CD4-positive, CD25-positive, alpha-beta regulatory T cell (primary cell): ENCODE data around the gene CANX. TPM values are rescaled to one million over a fixed set of nuclear protein-coding genes. Genes with fewer than 3 reads are reported as not detected.

Experiments used
- ATAC-seq, 2 donors: fragments of 150-1000 bp; cut with Tn5 transposase; one replicate each; pipeline ENCODE4 v1.10.0; 2021; ENCODE audit warnings: low read depth in 2 of 2, moderate number of reproducible peaks in 2 of 2, moderate library complexity in 1 of 2
- DNase-seq, 3 donors: peaks; one replicate each; pipeline versions ENCODE4 v3.0.0 to v3.0.0-alpha.2; 2012 to 2022; ENCODE audit warnings: mixed read lengths in 1 of 3
- H3K27ac ChIP-seq: one replicate; pipeline ENCODE4 v1.7.0; 2013; ENCODE audit warnings: mild to moderate bottlenecking, low read length; ENCODE audit not compliant: insufficient read depth, poor library complexity, severe bottlenecking
- H3K27me3 ChIP-seq: one replicate; pipeline ENCODE4 v1.7.0; 2013; ENCODE audit warnings: low read length; ENCODE audit not compliant: control insufficient read depth, insufficient read depth
- H3K36me3 ChIP-seq: one replicate; pipeline ENCODE4 v1.7.0; 2013; ENCODE audit warnings: mild to moderate bottlenecking, low read length, moderate library complexity; ENCODE audit not compliant: control insufficient read depth, insufficient read depth
- H3K4me1 ChIP-seq: 2 replicates; pipeline ENCODE4 v1.7.0; 2013; ENCODE audit warnings: mild to moderate bottlenecking, low read length; ENCODE audit not compliant: insufficient read depth, control insufficient read depth, poor library complexity, severe bottlenecking
- H3K4me3 ChIP-seq: one replicate; pipeline ENCODE4 v1.7.0; 2013; ENCODE audit warnings: low read depth, mild to moderate bottlenecking, low read length, moderate library complexity
- H3K9me3 ChIP-seq, 2 experiments: 1 replicate in 1 of 2; 2 replicates in 1 of 2; pipeline ENCODE4 v1.7.0; 2013; ENCODE audit warnings: low read length in 2 of 2, mild to moderate bottlenecking in 1 of 2, moderate library complexity in 1 of 2; ENCODE audit not compliant: control insufficient read depth in 2 of 2
- H3K27ac Mint-ChIP-seq, 3 donors: one replicate each; pipeline ENCODE4 v1.8.0; 2020 to 2022; ENCODE audit warnings: mild to moderate bottlenecking in 3 of 3, mixed read lengths in 3 of 3, moderate library complexity in 2 of 3
- H3K27me3 Mint-ChIP-seq: one replicate; pipeline ENCODE4 v1.8.0; 2022; ENCODE audit warnings: mild to moderate bottlenecking, mixed read lengths
- H3K36me3 Mint-ChIP-seq: one replicate; pipeline ENCODE4 v1.8.0; 2020; ENCODE audit warnings: mixed read lengths
- H3K4me1 Mint-ChIP-seq, 4 donors: one replicate each; pipeline ENCODE4 v1.8.0; 2020 to 2022; ENCODE audit warnings: mixed read lengths in 4 of 4, mild to moderate bottlenecking in 1 of 4
- H3K4me3 Mint-ChIP-seq, 4 donors: one replicate each; pipeline ENCODE4 v1.8.0; 2020 to 2022; ENCODE audit warnings: mild to moderate bottlenecking in 4 of 4, mixed read lengths in 4 of 4, moderate library complexity in 3 of 4
- H3K9me3 Mint-ChIP-seq, 7 donors: one replicate each; pipeline ENCODE4 v1.8.0; 2020 to 2022; ENCODE audit warnings: mixed read lengths in 7 of 7, mild to moderate bottlenecking in 3 of 7, moderate library complexity in 2 of 7
- polyA plus RNA-seq, 4 donors: library from polyadenylated mRNA; unstranded; fragments of 300-500 nt; fragmentation: Illumina TruSeq; gene quantifications; one replicate each; pipeline ENCODE4 v1.2.3, GENCODE V29; 2021
- total RNA-seq: library from RNA; stranded (reverse); gene quantifications from one replicate; pipeline ENCODE4 v1.2.3, GENCODE V29; 2022

CANX gene
- total and polyA plus RNA-seq, 5 donors from 2014 or later = 180 to 205 (median 196) TPM

DNA sequence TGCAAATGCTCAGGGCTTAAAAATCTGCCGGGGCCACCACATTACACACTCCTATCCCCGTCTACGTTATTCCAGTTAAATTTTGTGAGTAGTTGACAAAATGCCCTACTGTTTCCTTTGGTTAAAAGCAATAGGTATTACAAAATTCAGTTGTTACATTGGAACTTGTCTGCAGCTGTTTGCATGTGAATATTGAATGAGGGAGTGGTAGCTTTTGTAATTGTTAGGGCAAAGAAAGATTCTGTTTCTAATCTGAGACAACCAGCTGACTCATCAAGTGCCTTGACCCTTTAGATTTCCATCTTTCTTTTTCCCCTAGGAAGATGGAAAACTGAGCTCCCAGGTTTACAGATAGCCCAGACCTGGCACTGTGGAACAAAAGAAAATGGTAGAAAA, 64.0 kb downstream of the CANX start:
- Histone ChIP-seq H3K36me3 (peaks cover 34% of the 10 kb centered on the region), H3K4me1 (peaks cover 47% of the 10 kb centered on the region), H3K4me3 (no peak overlapping the region), H3K27me3 (no peaks in the 10 kb centered on the region), H3K27ac (peak overlapping the region; percentile 48), H3K9me3 (no peaks in the 10 kb centered on the region)
- Mint-ChIP-seq H3K27me3 (no peaks in the 10 kb centered on the region), H3K9me3 (no peaks in the 10 kb centered on the region), H3K36me3 (peaks cover 12% of the 10 kb centered on the region), H3K4me1 (peaks cover 29 to 70% (median 53%) of the 10 kb centered on the region in 4 donors), H3K27ac (peak overlapping the region in 2 of 3 donors; percentile 63 to 82), H3K4me3 (no peak overlapping the region)
- no peak for ATAC-seq
- no peak for DNase-seq

DNA sequence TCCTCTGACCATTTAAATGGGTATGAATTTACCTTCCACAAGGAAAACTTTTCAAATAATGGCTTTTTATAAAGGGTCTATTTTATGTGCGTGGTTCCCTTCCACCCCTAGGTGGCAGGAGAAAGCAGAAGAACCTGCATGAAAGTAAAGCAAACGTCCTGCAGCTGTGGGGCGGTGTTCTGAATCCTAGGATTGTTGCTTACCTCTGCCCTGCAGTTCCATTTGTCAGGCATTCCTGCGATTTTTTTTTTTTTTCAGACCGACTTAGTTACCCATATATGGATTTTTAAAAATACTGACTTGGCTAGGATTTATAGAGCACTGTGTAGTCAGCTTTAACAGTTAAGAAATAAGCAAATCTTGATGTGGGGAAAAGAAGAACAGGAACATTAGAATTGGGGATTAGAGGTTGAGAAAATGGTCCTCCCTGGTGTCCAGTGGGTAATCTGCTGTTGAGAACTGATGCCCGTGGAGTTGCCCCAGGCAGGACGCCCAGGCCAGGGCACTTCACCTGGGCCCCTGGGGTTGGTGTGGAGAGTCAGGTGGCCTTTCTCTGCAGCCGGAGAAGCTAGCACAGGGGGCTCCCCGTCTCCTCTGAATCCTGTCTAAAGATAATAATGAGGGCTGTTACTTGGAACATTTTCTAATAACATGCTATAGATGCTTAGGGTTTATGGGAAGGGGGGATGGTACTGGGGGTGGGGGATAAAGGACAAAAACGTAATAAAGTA, 64.6 kb downstream of the CANX start:
- Mint-ChIP-seq H3K4me3 (peak overlapping the region in 1 of 4 donors; percentile 80), H3K36me3 (peaks cover 14% of the 10 kb centered on the region), H3K4me1 (peaks cover 26 to 66% (median 51%) of the 10 kb centered on the region in 4 donors), H3K9me3 (no peaks in the 10 kb centered on the region), H3K27ac (peak overlapping the region in 2 of 3 donors; percentile 34 to 82), H3K27me3 (no peaks in the 10 kb centered on the region)
- Histone ChIP-seq H3K27me3 (no peaks in the 10 kb centered on the region), H3K9me3 (no peaks in the 10 kb centered on the region), H3K4me3 (peak overlapping the region; percentile 5), H3K4me1 (peaks cover 43% of the 10 kb centered on the region), H3K36me3 (peaks cover 33% of the 10 kb centered on the region), H3K27ac (peak overlapping the region; percentile 48)
- DNase-seq = peak; percentile 30 to 74 (median 60)
- ATAC-seq = peak in 1 of 2 donors; percentile 52

DNA sequence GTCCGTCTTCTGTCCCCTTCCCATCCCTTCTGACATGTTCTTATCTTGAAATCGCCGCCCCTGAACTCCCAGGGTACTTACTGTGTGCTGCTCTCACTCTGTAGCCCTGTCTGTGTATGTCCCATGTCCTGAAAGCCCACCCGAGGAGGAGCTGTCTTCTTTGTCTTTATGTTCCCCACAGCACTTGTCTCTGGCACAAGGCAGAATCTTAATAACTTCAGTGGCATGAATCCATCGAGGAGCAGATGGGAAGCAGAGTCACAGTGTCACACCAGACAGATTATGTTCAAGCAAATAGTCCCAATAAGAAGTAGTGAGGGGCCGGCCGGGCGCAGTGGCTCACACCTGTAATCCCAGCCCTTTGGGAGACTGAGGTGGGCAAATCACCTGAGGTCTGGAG, 65.3 kb downstream of the CANX start:
- H3K27ac Mint-ChIP-seq = peak overlapping the region in 1 of 3 donors; percentile 82
- peaks cover 21% of the 10 kb centered on the region for H3K36me3 Mint-ChIP-seq
- no peak for DNase-seq
- peaks cover 40% of the 10 kb centered on the region for H3K36me3 ChIP-seq
- H3K27ac ChIP-seq = no peak overlapping the region
- no peaks in the 10 kb centered on the region for H3K9me3 ChIP-seq
- H3K27me3 Mint-ChIP-seq = no peaks in the 10 kb centered on the region
- H3K9me3 Mint-ChIP-seq = no peaks in the 10 kb centered on the region
- H3K4me1 Mint-ChIP-seq = peaks cover 26 to 64% (median 50%) of the 10 kb centered on the region in 4 donors
- H3K4me3 Mint-ChIP-seq = no peak overlapping the region
- H3K27me3 ChIP-seq = no peaks in the 10 kb centered on the region
- H3K4me1 ChIP-seq = peaks cover 38% of the 10 kb centered on the region
- ATAC-seq = no peak
- H3K4me3 ChIP-seq = no peak overlapping the region

DNA sequence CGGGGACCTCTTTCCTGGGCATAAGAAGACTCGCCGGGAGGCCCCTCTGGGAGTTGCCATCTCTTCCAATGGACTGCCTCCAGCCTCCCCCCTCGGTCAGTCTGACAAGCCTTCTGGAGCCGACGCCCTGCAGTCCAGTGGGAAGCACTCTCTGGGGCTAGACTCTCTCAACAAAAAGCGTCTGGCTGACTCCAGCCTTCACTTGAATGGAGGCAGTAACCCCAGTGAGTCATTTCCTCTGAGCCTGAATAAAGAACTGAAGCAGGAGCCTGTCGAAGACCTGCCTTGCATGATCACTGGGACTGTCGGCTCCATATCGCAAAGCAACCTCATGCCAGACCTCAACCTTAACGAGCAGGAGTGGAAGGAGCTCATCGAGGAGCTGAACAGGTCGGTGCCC, 66.6 kb downstream of the CANX start:
- Mint-ChIP-seq H3K36me3 (peaks cover 28% of the 10 kb centered on the region), H3K27me3 (no peaks in the 10 kb centered on the region), H3K4me3 (no peak overlapping the region), H3K27ac (peak overlapping the region; percentile 35 to 64 (median 60)), H3K9me3 (no peaks in the 10 kb centered on the region), H3K4me1 (peaks cover 21 to 50% (median 37%) of the 10 kb centered on the region in 4 donors)
- Histone ChIP-seq H3K4me3 (no peak overlapping the region), H3K27ac (no peak overlapping the region), H3K9me3 (no peaks in the 10 kb centered on the region), H3K4me1 (peaks cover 25% of the 10 kb centered on the region), H3K27me3 (no peaks in the 10 kb centered on the region), H3K36me3 (peaks cover 53% of the 10 kb centered on the region)
- DNase-seq (no peak), ATAC-seq (no peak)

DNA sequence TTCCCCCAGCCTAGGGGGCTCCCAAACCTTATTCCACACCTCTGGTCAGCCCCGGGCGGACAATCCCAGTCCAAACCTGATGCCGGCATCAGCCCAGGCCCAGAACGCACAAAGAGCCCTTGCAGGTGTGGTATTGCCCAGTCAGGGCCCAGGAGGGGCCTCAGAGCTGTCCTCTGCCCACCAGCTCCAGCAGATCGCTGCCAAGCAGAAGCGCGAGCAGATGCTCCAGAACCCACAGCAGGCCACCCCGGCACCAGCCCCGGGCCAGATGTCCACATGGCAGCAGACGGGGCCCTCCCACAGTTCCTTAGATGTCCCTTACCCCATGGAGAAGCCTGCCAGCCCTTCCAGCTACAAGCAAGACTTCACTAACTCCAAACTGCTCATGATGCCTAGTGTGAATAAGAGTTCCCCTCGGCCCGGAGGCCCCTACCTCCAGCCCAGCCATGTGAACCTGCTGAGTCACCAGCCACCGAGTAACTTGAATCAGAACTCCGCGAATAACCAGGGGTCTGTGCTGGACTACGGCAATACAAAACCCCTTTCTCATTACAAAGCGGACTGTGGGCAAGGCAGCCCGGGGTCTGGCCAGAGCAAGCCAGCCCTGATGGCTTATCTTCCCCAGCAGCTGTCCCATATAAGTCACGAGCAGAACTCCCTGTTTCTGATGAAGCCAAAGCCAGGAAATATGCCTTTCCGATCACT, 67.4 kb downstream of the CANX start:
- Mint-ChIP-seq H3K9me3 (no peaks in the 10 kb centered on the region), H3K4me3 (peak overlapping the region in 1 of 4 donors; percentile 28), H3K27ac (peak overlapping the region in 1 of 3 donors; percentile 35), H3K36me3 (peaks cover 36% of the 10 kb centered on the region), H3K4me1 (peaks cover 17 to 44% (median 34%) of the 10 kb centered on the region in 4 donors), H3K27me3 (no peaks in the 10 kb centered on the region)
- peaks cover 20% of the 10 kb centered on the region for H3K4me1 ChIP-seq
- DNase-seq (no peak), ATAC-seq (no peak)
- H3K27me3 ChIP-seq = no peaks in the 10 kb centered on the region
- no peak overlapping the region for H3K4me3 ChIP-seq
- H3K9me3 ChIP-seq = no peaks in the 10 kb centered on the region
- no peak overlapping the region for H3K27ac ChIP-seq
- H3K36me3 ChIP-seq = peaks cover 61% of the 10 kb centered on the region

DNA sequence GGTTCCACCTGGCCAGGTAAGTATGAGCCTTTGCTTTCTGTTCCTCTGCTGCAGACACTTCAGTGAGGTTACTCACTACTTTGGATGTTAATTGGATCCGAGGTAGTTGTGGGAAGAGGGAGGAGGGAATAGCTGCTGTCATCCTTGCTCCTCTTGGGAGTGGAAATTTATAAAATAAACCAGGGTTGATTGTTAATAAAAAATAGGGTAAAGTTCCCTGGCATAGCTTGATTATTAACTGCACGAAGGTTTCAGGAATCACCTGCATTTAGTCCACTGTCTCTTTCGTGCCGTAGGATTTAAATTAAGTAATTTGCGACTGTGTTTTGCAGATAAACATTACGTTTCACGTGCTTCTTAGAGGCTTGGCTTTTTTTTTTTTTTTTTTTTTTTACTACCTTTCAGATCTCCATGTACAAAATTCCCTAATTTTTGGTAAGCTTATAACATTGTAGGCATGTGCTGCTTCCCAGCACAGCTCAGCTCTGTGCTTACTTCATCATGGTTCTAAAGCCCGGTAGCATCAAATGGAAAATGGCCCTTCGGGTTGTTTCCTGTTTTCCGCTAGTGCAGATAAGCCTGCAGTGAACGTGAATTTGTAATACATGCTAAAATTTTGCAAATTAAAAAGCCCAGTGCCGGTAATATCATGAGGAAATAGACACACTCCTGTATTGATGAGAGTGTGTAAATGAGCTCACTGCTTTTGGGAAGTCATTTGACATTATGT, 68.1 kb downstream of the CANX start:
- Mint-ChIP-seq H3K4me1 (peaks cover 16 to 37% (median 29%) of the 10 kb centered on the region in 4 donors), H3K36me3 (peaks cover 40% of the 10 kb centered on the region), H3K4me3 (no peak overlapping the region), H3K9me3 (no peaks in the 10 kb centered on the region), H3K27me3 (no peaks in the 10 kb centered on the region), H3K27ac (peak overlapping the region in 2 of 3 donors; percentile 25 to 35)
- H3K36me3 ChIP-seq = peaks cover 68% of the 10 kb centered on the region
- H3K4me1 ChIP-seq = peaks cover 14% of the 10 kb centered on the region
- no peak for ATAC-seq
- H3K9me3 ChIP-seq = no peaks in the 10 kb centered on the region
- DNase-seq = no peak
- no peak overlapping the region for H3K27ac ChIP-seq
- H3K4me3 ChIP-seq = no peak overlapping the region
- no peaks in the 10 kb centered on the region for H3K27me3 ChIP-seq

DNA sequence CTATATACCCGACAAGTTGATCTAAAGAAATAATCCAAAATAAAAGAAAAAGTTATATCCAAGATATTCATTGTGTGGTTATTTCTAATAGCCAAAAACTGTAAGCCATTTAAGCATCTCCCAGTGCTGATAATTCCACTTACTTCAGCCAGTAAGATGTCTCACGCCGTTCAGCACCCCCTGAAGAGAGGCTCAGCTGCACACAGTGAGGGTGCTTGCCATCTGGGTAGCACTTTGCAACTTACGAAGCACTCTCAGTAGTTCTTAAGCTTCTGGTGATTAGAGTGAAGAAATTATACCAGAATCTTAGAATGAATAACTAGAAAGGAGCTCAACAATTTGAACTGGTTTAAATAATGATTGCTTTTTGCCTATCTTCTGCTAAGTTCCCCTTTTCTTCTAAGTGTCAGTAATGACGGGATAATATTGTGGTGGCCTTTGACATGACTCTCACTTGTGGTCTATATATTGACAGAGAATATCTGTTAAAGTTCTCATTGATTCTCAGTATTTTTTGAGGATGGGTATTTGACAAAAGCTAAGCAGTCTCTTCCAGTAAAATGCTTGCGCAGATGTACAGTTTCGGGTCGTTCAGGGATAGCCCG, 68.8 kb downstream of the CANX start:
- H3K27ac Mint-ChIP-seq = peak overlapping the region in 1 of 3 donors; percentile 25

More for the DNA sequence above, 68.8 kb downstream of the CANX start:
- no peaks in the 10 kb centered on the region for H3K9me3 ChIP-seq
- Mint-ChIP-seq H3K9me3 (no peaks in the 10 kb centered on the region), H3K36me3 (peaks cover 47% of the 10 kb centered on the region), H3K4me1 (peaks cover 11 to 30% (median 24%) of the 10 kb centered on the region in 4 donors), H3K4me3 (no peak overlapping the region), H3K27me3 (no peaks in the 10 kb centered on the region)
- no peaks in the 10 kb centered on the region for H3K27me3 ChIP-seq
- ATAC-seq (no peak), DNase-seq (no peak)
- H3K36me3 ChIP-seq = peaks cover 73% of the 10 kb centered on the region
- no peak overlapping the region for H3K4me3 ChIP-seq
- H3K4me1 ChIP-seq = peaks cover 7% of the 10 kb centered on the region
- no peak overlapping the region for H3K27ac ChIP-seq
